Measurements from ENCODE around the gene ABCC4. TPM values are rescaled to one million over a fixed set of nuclear protein-coding genes. Genes with fewer than 3 reads are reported as not detected.

ABCC4 gene
- polyA plus RNA-seq, 1 donor from 2014 or later = 5.6 TPM

- no peaks in the 10 kb centered on the region for H3K36me3 Mint-ChIP-seq
- H3K27ac Mint-ChIP-seq = peak overlapping the region in 1 of 3 donors; percentile 11
- H3K4me3 Mint-ChIP-seq = peak overlapping the region in 1 of 4 donors; percentile 13
- H3K9me3 Mint-ChIP-seq = no peaks in the 10 kb centered on the region
- H3K27me3 Mint-ChIP-seq = no peaks in the 10 kb centered on the region
- H3K4me1 Mint-ChIP-seq = peaks cover 34 to 55% (median 38%) of the 10 kb centered on the region in 3 donors
Observed at GRCh38 chr13:95236774-95237173, 64.5 kb downstream of the ABCC4 start.

GRCh38 chr13:95235974-95236373, 65.3 kb downstream of the ABCC4 start:
- Mint-ChIP-seq H3K27ac (peak overlapping the region in 2 of 3 donors; percentile 9 to 11), H3K4me3 (no peak overlapping the region), H3K4me1 (peaks cover 34 to 55% (median 34%) of the 10 kb centered on the region in 3 donors), H3K27me3 (no peaks in the 10 kb centered on the region), H3K36me3 (no peaks in the 10 kb centered on the region), H3K9me3 (no peaks in the 10 kb centered on the region)

GRCh38 chr13:95235199-95235756, 66.0 kb downstream of the ABCC4 start:
- peaks cover 34 to 53% (median 34%) of the 10 kb centered on the region in 3 donors for H3K4me1 Mint-ChIP-seq
- H3K4me3 Mint-ChIP-seq = peak overlapping the region in 2 of 4 donors; percentile 76 to 83
- no peaks in the 10 kb centered on the region for H3K9me3 Mint-ChIP-seq
- no peaks in the 10 kb centered on the region for H3K27me3 Mint-ChIP-seq
- peak overlapping the region; percentile 25 to 85 (median 48) for H3K27ac Mint-ChIP-seq
- H3K36me3 Mint-ChIP-seq = no peaks in the 10 kb centered on the region

GRCh38 chr13:95234242-95234641, 67.0 kb downstream of the ABCC4 start:
- Mint-ChIP-seq H3K9me3 (no peaks in the 10 kb centered on the region), H3K36me3 (no peaks in the 10 kb centered on the region), H3K4me3 (peak overlapping the region in 3 of 4 donors; percentile 30 to 56 (median 31)), H3K27ac (no peak overlapping the region), H3K27me3 (no peaks in the 10 kb centered on the region), H3K4me1 (peaks cover 26 to 44% (median 27%) of the 10 kb centered on the region in 3 donors)

- H3K4me3 Mint-ChIP-seq = peak overlapping the region in 1 of 4 donors; percentile 23
- no peaks in the 10 kb centered on the region for H3K36me3 Mint-ChIP-seq
- H3K9me3 Mint-ChIP-seq = no peaks in the 10 kb centered on the region
- no peaks in the 10 kb centered on the region for H3K27me3 Mint-ChIP-seq
- no peak overlapping the region for H3K27ac Mint-ChIP-seq
- H3K4me1 Mint-ChIP-seq = peaks cover 26 to 42% (median 33%) of the 10 kb centered on the region in 3 donors
Observed at GRCh38 chr13:95233026-95233635, 68.1 kb downstream of the ABCC4 start.

GRCh38 chr13:95231393-95231792, 69.9 kb downstream of the ABCC4 start:
- H3K4me3 Mint-ChIP-seq = peak overlapping the region in 1 of 4 donors; percentile 3

GRCh38 chr13:95229855-95230254, 71.4 kb downstream of the ABCC4 start:
- Mint-ChIP-seq H3K9me3 (no peaks in the 10 kb centered on the region), H3K27me3 (no peaks in the 10 kb centered on the region), H3K4me3 (no peak overlapping the region), H3K4me1 (peaks cover 21 to 35% (median 28%) of the 10 kb centered on the region in 3 donors), H3K27ac (no peak overlapping the region), H3K36me3 (no peaks in the 10 kb centered on the region)

More at GRCh38 chr13:95231393-95231792, 69.9 kb downstream of the ABCC4 start:
- Mint-ChIP-seq H3K27ac (no peak overlapping the region), H3K4me1 (peaks cover 30 to 48% (median 38%) of the 10 kb centered on the region in 3 donors), H3K27me3 (no peaks in the 10 kb centered on the region), H3K36me3 (no peaks in the 10 kb centered on the region), H3K9me3 (no peaks in the 10 kb centered on the region)

- peak overlapping the region in 2 of 4 donors; percentile 63 to 79 for H3K4me3 Mint-ChIP-seq
- no peaks in the 10 kb centered on the region for H3K27me3 Mint-ChIP-seq
- peaks cover 15 to 22% (median 21%) of the 10 kb centered on the region in 3 donors for H3K4me1 Mint-ChIP-seq
- peak overlapping the region in 1 of 3 donors; percentile 55 for H3K27ac Mint-ChIP-seq
- peaks cover 2% of the 10 kb centered on the region for H3K36me3 Mint-ChIP-seq
- H3K9me3 Mint-ChIP-seq = no peaks in the 10 kb centered on the region
Observed at GRCh38 chr13:95228130-95228529, 73.1 kb downstream of the ABCC4 start.

GRCh38 chr13:95226932-95227695, 74.1 kb downstream of the ABCC4 start:
- Mint-ChIP-seq H3K4me3 (peak overlapping the region; percentile 36 to 79 (median 70)), H3K27ac (peak overlapping the region in 2 of 3 donors; percentile 27 to 89), H3K27me3 (no peaks in the 10 kb centered on the region), H3K4me1 (peaks cover 15 to 28% (median 22%) of the 10 kb centered on the region in 3 donors), H3K36me3 (peaks cover 2% of the 10 kb centered on the region), H3K9me3 (no peaks in the 10 kb centered on the region)

GRCh38 chr13:95226476-95226875, 74.8 kb downstream of the ABCC4 start:
- peak overlapping the region in 1 of 3 donors; percentile 89 for H3K27ac Mint-ChIP-seq
- peaks cover 2% of the 10 kb centered on the region for H3K36me3 Mint-ChIP-seq
- H3K9me3 Mint-ChIP-seq = no peaks in the 10 kb centered on the region
- H3K4me1 Mint-ChIP-seq = peaks cover 15 to 28% (median 24%) of the 10 kb centered on the region in 3 donors
- no peaks in the 10 kb centered on the region for H3K27me3 Mint-ChIP-seq
- H3K4me3 Mint-ChIP-seq = peak overlapping the region in 2 of 4 donors; percentile 70 to 79

GRCh38 chr13:95226050-95226449, 75.2 kb downstream of the ABCC4 start:
- no peaks in the 10 kb centered on the region for H3K27me3 Mint-ChIP-seq
- no peaks in the 10 kb centered on the region for H3K9me3 Mint-ChIP-seq
- peaks cover 15 to 28% (median 24%) of the 10 kb centered on the region in 3 donors for H3K4me1 Mint-ChIP-seq
- H3K27ac Mint-ChIP-seq = peak overlapping the region in 1 of 3 donors; percentile 89
- peak overlapping the region in 1 of 4 donors; percentile 79 for H3K4me3 Mint-ChIP-seq
- peaks cover 2% of the 10 kb centered on the region for H3K36me3 Mint-ChIP-seq

- Mint-ChIP-seq H3K4me3 (no peak overlapping the region), H3K27me3 (no peaks in the 10 kb centered on the region), H3K4me1 (peaks cover 19 to 31% (median 24%) of the 10 kb centered on the region in 3 donors), H3K9me3 (no peaks in the 10 kb centered on the region), H3K27ac (peak overlapping the region in 1 of 3 donors; percentile 13), H3K36me3 (peaks cover 4% of the 10 kb centered on the region)
Observed at GRCh38 chr13:95224064-95224463, 77.2 kb downstream of the ABCC4 start.

GRCh38 chr13:95222733-95223018, 78.6 kb downstream of the ABCC4 start:
- Mint-ChIP-seq H3K9me3 (no peaks in the 10 kb centered on the region), H3K27ac (no peak overlapping the region), H3K4me1 (peaks cover 19 to 24% (median 20%) of the 10 kb centered on the region in 3 donors), H3K4me3 (peak overlapping the region in 1 of 4 donors; percentile 23), H3K27me3 (no peaks in the 10 kb centered on the region), H3K36me3 (peaks cover 4% of the 10 kb centered on the region)

- H3K4me3 Mint-ChIP-seq = peak overlapping the region in 1 of 4 donors; percentile 23
- peaks cover 15 to 19% (median 17%) of the 10 kb centered on the region in 3 donors for H3K4me1 Mint-ChIP-seq
- H3K27me3 Mint-ChIP-seq = no peaks in the 10 kb centered on the region
- H3K36me3 Mint-ChIP-seq = peaks cover 4% of the 10 kb centered on the region
- no peak overlapping the region for H3K27ac Mint-ChIP-seq
- H3K9me3 Mint-ChIP-seq = no peaks in the 10 kb centered on the region
Observed at GRCh38 chr13:95221971-95222732, 79.1 kb downstream of the ABCC4 start.

All from IgD-negative memory B cell (primary cell).